Stimulated activated CD4-positive, alpha-beta T cell treated with anti-CD3 and anti-CD28 coated beads, Interleukin-2, amount 100 ng/mL, for 4 hours (primary cell): ENCODE data around the gene LMLN.
"Not testable (repeated sequence)": the region's sequence is repeated elsewhere in the genome, so short reads cannot be mapped to it uniquely, and the experiment has no call there.

Experiments used
- DNase-seq: peaks from one replicate; pipeline ENCODE4 v3.0.0-alpha.2; 2020; ENCODE audit warnings: low read depth

LMLN gene, protein sequence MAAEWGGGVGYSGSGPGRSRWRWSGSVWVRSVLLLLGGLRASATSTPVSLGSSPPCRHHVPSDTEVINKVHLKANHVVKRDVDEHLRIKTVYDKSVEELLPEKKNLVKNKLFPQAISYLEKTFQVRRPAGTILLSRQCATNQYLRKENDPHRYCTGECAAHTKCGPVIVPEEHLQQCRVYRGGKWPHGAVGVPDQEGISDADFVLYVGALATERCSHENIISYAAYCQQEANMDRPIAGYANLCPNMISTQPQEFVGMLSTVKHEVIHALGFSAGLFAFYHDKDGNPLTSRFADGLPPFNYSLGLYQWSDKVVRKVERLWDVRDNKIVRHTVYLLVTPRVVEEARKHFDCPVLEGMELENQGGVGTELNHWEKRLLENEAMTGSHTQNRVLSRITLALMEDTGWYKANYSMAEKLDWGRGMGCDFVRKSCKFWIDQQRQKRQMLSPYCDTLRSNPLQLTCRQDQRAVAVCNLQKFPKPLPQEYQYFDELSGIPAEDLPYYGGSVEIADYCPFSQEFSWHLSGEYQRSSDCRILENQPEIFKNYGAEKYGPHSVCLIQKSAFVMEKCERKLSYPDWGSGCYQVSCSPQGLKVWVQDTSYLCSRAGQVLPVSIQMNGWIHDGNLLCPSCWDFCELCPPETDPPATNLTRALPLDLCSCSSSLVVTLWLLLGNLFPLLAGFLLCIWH

DNA sequence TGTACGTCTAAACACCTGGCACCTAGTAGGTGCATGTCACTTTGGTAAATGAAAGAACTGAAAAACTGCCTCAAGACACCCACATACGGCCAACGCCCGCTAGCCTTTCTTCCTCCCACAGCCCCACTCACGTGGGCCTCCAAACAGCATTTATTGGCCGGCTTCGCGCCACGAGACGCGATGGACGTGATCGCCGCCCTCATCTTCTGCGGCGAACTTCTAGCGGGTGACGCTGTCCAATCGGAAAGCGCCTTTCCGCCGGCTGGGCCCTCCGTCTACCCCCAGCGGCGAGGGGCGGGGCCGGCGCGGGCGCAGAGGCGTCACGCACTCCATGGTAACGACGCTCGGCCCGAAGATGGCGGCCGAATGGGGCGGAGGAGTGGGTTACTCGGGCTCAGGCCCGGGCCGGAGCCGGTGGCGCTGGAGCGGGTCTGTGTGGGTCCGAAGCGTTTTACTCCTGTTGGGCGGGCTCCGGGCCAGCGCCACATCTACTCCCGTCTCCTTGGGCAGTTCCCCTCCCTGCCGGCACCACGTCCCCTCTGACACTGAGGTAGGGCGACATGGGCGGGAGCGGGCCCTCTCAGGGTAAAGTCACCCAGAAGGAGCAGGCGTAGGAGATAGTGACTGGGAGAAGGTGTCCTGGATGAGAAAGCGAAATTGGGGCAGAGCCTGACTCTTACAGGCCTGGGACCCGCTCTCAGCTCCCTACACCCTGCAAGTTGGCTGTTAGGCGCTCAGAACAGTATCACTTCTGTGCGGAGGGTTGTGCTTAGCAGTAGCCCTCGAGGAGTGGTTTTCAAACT is at the start of gene LMLN:
LMLN (plus strand) TSS at position 327 of the 803 bp plus-strand sequence; CDS start at position 356, 29 bp downstream.
- DNase-seq = peak; percentile 92

DNA sequence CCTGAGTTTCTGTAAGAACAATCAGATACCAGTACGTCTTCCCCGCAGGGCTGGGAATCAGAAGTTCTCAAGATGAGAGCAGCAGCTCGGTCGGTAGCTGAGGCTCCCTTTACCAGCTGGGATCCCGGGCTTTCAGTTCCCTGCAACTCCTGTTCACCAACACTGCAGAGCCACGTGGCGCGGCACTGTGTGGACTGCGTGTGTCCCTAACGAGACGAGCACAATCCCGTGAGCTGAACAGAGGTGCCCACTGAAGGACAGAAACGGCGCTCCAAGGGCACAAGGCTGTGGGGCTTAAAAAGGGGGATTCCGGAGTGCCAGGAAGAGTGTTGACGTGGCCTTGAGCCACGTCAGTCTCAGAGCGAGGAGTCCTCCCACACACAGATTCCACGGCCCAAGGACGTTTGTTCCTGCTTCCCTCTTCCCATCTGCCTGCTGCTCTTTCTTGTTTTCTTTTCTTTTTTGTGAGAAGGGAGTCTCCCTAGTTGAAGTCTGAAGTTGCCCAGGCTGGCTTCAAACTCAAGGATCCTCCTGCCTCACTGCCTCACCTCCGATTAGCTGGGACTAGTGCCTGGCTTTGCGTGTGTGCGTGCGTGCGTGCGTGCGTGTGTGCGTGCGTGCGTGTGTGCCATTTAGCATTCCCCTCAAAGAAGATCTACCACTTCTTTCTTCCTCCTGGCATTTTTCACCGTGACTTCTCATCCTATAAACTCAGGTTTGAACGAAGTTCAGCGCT is 47.1 kb upstream of the LMLN start:
- no peak for DNase-seq

DNA sequence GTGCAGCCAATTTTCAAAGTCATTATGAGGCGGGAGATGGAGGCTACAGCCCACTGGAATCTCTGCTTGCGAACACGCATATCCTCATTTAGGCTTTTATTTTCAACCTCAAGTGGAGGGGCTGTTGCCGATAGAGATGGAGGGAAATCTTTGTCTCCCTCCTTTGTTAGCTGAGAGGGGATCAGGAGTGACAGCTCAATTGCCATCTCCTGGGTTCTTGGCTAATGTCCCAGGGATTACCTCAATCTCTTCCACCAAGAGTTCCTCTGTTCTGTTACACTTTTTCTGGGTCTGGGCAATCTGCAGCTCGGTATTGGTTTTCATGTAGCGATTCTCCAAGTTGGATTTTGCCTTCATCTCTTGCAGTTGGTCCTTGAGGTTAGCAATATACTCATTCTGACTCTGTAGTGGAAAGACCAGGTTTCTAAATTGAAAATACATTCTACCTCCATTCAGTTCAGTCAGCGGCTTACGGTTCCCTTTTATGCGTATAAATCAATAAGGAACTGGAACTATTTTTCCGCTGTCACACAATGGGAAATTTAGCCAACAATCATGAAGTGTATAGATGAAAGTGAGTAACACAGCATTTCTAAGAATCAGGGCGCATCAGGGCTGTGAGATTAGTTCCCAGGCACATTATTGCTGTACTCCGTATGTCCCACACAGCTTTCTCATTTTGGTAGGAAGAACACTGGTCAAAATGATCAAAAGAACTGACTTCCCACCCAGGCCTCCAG is 46.2 kb upstream of the LMLN start:
- no peak for DNase-seq

DNA sequence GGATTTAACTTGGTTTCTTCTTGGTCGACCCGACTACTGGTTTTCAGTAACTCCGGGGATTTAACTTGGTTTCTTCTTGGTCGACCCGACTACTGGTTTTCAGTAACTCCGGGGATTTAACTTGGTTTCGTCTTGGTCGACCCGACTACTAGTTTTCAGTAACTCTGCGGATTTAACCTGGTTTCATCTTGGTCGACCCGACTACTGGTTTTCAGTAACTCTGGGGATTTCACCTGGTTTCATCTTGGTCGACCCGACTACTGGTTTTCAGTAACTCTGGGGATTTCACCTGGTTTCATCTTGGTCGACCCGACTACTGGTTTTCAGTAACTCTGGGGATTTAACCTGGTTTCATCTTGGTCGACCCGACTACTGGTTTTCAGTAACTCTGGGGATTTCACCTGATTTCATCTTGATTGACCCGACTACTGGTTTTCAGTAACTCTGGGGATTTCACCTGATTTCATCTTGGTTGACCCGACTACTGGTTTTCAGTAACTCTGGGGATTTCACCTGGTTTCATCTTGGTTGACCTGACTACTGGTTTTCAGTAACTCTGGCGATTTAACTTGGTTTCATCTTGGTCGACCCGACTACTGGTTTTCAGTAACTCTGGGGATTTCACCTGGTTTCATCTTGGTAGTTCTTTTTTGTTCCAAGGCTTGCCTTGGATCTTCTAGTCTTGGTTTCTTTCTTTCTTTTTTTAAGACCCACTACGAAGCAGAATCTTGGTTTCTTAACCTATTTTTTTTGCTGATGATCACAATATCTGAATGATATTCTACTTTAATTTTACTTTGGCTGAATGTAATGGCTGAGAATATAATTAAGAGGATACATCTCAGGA is 38.4 kb upstream of the LMLN start:
- not testable (repeated sequence) for DNase-seq

DNA sequence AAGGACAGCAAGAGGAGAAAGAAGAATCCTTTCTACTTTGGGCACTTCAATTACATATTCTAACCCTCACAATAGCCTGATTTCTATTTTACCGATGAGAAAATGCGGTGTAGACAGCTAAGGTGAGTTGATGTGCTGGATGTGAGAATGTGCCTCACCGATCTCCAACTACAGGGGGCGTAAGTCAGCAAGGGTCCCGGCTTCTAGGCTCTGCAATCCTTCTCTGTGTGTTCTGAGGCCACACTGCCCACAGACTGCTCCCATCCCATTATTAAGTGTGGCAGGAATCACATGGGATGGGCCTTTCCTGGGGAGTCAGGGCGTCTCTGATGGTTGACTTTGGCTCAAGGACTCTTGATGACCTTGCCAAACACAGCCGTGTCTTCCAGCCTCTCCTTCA is 33.6 kb upstream of the LMLN start:
- DNase-seq = no peak

DNA sequence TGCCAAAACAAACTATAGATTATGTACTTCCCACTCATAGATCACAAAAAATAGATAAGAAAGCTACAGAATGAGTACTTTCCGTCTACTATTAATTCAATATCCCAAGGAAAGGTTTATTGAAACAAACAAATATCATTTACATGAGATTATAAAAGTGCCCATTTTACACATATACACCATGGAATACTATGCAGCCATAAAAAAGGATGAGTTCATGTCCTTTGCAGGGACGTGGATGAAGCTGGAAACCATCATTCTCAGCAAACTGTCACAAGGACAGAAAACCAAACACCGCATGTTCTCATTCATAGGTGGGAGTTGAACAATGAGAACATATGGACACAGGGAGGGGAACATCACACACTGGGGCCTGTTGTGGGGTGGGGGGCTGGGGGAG is 32.4 kb upstream of the LMLN start:
- not testable (repeated sequence) for DNase-seq

DNA sequence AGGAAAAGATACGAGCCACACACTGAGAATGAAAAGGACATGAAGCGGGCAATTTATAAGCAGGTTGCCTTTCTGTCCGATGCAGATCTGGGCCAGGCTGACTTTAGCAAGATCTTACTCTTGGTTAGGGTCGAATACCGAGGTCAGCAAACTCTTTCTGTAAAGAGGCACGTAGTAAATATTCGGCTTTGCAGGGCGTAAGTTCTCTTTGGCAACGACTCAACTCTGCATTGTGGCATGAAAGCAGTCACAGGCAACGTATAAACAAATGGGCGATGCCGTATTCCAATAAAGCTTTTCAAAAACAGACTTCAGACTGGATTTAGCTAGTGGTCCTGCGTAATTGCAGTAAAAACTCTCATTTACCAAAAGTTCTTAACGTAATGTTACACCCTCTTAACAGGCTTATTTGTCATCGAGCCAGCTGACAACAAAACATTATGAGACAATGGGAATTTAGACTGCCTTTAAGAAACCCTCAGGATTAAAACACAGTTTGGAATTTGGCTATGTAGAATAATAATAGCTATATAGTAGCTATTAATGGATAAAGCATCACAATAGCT is 23.1 kb upstream of the LMLN start:
- DNase-seq = no peak

DNA sequence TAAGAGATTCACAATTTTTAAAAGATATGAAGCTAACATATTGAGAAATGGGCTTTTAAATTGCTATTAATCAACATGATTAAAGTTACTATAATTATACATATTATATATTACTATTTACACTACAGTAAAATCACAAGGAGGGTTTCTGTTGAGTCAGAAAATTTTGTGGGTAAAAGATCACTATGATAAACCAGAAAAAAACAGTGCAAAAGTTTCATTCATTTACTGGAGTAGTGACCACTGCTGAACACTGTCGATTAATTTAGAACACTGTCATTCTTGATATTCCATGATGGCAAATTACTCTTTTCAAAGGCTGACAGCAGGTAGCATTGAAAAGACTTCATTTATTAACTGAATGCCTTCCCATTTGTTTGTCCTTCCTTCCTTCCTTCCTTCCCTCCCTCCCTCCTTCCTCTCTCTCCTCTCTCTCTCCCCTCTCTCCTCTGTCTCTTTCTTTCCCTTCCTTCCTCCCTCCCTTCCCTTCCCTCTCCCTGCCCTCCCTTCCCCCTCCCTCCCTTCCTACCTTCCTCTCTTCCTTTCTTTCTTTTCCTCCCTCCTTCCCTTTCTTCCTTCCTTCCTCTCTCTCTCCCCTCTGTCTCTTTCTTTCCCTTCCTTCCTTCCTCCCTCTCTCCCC is 19.2 kb upstream of the LMLN start:
- DNase-seq = no peak

DNA sequence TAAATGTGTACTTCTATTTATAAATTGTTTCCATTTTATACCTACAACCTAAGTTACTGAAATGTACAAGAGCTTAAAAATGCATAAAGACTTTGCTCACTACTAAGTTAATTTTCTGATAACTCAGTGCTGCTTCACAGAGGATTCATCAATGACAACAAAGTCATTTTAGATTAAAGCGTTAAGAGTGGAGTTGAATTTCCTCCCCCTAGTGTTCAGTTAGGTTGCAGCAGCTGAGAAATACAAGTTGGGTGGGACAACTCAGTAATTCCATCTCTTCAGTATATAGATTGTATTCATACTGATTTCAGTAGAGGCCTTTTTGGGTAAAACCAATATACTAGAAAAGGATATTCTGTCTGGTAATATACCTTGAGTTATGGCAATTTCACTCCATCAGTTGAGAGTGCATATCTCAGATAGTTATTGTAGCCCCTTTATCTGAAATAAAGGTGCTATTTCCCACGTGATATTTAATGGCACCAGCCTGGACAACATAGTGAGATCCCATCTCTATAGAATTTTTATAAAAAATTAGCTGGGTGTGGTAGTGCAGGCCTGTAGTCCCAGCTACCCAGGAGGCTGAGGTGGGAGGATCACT is 17.0 kb upstream of the LMLN start:
- no peak for DNase-seq

DNA sequence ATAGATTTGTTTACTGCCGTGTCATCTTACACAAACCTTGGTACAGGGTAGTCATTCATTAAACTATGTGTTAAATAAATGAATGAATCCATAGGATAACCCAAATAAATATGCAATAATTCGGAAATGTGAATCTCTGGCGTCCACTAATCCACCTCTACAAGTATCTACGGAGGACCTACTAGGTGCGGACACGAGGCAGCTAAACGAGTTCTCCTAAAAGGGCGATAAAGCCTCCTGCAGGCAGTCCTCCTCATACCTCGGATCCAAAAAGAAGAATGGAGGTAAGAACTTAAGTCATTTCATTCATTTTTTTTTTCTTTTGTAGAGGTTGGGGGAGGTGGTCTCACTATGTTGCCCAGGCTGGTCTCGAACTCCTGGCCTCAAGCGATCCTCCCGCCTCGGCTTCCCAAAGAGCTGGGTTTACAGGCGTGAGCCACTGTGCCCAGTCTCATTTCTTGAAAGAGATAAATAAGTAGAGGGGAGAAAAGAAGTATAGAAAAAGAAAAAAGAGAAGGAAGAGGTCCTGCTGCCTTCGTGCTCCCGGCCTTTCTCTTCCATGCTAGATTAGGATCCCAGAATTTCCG is 10.7 kb upstream of the LMLN start:
- DNase-seq = no peak

DNA sequence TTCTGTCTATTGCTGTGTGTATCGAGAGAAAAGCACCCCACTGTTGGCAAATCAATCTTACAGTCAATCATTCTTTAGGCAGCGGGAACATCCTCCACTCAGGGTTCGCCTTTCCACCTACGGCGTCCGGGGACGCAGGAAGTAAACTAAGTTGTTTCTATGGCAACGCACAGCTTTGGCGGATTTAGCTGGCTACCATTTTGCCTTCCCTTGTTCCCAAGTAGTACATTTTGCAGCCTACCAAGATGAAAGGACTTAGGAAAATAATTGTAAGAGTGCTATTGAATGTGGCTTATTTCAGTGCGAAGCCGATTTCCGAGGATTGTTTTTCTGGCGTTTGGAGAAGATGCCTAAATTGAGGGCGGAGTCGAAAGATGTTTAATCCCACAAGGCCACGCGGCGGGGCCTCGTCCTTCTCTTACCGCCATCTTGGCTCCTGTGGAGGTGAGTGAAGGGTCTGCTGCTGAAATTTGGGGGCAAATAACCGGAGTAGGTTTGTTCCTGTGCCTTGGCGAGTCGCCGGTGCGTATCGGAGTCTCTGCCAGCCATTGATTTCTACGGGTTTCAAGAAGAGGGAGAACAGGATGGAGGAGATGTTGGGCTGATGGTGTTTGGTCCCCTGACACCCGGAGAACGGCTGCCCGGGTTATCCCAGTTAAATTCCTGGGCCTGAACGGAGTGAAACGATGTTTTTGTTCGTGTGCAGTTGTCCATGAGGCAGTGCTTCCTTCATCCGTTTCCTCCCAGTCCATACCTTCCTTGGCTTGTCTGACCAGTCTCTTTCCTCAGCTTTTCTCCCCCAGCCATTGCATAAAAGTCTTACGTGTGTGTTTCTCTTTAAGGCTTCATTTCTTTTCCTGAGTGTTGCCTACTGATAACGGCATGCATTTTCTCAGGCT is 10.0 kb upstream of the LMLN start, which contains the start of gene RPL35A:
RPL35A (plus strand) TSS at position 413 of the 899 bp plus-strand sequence. CDS start 778 bp downstream, outside the sequence.
- peak; percentile 76 for DNase-seq

DNA sequence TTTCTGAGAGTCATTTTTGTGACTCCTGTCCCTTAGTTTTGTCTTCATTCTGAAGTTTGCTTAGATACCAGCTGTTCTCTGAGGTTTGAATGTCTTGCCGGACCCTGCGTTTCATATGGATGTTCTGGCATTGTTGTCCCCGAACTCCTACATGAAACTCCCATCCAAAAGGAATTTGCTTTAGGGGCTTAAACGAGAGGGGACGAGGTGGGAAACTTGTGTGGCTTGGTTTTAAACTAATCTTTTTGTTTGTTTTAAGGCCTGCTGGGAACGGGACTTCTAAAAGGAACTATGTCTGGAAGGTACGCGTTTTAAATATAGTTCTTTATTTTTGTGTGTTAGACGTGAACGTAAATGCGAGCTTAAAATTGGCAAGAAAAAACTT is 9.3 kb upstream of the LMLN start:
- no peak for DNase-seq

DNA sequence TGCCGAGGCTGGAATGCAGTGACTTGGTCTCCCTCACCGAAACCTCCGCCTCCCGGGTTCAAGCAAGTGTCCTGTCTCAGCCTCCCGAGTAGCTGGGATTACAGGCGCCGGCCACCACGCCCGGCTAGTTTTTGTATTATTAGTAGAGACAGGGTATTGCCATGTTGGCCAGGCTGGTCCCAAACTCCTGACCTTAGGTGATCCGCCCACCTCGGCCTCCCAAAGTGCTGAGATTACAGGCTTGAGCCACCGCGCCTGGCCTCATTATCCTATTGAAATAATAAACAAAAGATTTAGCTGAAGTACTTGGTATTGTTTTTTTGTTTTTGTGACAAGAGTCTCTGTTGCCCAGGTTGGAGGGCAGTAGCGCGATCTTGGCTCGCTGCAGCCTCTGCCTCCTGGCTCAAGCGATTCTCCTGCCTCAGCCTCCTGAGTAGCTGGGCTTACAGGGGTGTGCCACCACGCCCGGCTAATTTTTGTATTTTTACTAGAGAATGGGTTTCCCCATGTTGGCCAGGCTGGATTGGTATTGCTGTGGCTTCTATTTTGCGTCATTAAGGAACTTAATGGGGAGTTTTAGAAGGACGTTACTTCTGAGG is 8.5 kb upstream of the LMLN start:
- no peak for DNase-seq

DNA sequence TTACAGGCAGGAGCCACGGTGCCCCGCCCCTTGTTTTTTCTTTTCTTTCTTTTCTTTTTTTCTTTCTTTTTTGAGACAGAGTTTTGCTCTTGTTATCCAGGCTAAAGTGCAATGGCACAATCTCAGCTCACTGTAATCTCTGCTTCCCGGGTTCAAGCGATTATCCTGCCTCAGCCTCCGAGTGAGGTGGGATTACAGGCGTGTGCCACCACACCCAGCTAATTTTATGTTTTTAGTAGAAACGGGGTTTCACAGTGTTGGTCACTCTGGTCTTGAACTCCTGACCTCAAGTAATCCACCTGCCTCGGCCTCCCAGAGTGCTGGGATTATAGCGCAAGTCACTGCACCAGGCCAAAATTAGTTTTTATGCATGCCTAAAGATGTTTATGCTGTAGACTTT is 7.6 kb upstream of the LMLN start:
- DNase-seq = no peak

DNA sequence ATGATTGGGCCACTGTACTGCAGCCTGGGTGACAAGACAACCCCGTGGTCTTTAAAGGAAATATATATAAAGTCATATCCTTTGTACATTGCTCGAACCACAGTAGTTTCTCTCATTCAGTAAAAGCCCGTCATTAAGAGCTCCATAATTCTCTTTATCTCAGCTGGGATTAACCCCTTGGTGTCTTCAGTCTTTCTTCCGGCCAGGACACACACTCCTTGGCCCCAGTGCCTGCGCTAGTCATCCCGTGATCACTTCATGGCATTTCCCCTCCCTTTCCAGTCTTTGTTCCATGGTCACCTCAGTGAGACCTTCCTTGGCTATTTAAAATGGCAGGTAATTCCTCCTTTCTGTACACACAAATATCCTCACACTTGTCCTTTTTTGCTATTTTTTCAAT is 6.7 kb upstream of the LMLN start:
- no peak for DNase-seq

DNA sequence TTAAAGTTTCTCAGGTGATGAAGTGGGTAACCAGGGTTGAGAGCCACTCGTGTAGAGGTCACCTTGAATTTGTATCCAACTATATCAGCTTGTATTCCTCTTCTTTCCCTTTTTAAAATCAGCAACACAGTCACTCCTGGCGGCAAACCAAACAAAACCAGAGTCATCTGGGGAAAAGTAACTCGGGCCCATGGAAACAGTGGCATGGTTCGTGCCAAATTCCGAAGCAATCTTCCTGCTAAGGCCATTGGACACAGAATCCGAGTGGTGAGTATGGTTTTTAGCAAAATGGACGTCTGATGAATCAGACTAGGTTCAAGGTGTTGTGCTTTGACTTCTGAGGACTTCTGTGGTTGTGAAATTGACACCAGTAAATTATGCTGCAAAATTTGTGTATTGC is 6.1 kb upstream of the LMLN start:
- no peak for DNase-seq

DNA sequence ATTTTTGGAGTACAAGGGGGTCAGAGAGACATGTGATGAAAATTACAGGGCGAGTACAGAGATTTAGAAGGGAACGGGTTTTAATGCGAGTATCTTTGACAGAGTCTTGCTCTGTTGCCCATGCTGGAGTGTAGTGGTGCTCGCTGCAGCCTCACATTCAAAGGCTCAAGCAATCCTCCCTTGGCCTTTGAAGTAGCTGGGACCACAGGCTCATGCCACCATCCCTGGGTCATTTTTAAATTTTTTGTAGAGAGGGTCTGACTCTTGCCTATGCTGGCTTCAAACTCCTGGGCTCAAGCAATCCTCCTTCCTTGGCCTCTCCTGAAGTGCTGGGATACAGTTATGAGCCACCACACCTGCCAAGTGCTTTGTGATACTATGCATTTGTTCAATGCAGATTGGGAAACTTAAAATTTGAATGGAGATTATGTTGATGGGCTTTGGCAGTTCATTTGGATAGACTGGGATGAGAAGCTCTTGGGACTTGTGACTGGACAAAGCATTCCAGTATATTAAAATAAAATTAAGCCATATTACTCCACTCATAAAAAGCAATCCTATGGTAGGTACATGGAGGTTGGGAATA is 4.0 kb upstream of the LMLN start:
- no peak for DNase-seq
